HG02759 (cell line): ENCODE data around the gene P2RX4.
A peak's percentile ranks its signal among the peaks of the same experiment; 100 is the strongest.
"Not testable (repeated sequence)": the region's sequence is repeated elsewhere in the genome, so short reads cannot be mapped to it uniquely, and the experiment has no call there.

Experiments used
- ATAC-seq: cut with Tn5 transposase; IDR thresholded peaks from one replicate; pipeline ENCODE4 v1.9.1; 2021; ENCODE audit warnings: mild to moderate bottlenecking, moderate library complexity; ENCODE audit not compliant: unreplicated experiment

The P2RX4 gene

DNA sequence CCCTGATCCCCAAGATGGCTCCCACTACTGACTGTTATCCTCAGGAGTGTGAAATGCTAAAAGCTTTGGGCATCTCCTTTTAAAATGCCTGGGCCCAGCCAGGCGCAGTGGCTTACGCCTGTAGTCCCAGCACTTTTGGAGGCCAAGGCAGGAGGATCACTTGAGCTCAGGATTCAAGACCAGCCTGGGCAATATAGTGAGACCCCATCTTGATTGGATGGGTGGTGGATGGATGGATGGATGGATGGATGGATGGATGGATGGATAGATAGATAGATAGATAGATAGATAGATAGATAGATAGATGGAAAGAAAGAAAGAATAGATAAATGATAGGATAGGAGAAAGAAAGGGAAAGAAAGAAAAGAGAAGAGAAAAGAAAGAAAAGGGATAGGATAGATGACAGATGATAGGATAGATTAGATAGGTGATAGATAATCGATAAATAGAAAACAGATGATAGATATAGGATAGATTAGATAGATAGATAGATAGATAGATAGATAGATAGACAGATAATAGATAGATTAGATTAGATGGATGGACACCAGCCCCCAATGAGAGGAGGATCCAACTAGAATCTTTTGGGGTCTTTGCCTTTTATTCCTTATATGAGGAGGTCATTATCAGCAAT lies 9.5 kb downstream of the P2RX4 start:
- no peak for ATAC-seq

- ATAC-seq = no peak
Observed at GRCh38 chr12:121222847-121223246, 12.9 kb downstream of the P2RX4 start.

- no peak for ATAC-seq
Observed at GRCh38 chr12:121223292-121224285, 13.7 kb downstream of the P2RX4 start.

DNA sequence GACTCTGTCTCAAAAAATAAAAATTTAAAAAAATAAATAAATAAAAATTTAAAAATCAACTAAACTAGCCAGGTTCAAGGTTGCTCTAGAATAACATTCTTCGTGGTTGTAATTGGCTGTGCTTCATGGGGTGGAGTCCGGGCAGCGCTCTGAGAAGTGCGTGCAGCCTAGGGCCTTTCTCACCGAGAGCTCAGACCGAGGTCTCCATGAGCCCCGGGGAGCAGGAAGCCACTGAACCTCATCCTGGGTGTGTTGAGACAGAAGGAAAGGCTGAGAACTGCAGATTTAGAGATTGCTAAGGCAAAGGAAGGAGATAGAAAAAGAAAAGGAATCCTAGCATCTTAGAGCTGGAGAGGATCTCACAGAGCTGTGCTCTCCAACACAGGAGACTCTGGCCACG lies 14.7 kb downstream of the P2RX4 start:
- no peak for ATAC-seq

DNA sequence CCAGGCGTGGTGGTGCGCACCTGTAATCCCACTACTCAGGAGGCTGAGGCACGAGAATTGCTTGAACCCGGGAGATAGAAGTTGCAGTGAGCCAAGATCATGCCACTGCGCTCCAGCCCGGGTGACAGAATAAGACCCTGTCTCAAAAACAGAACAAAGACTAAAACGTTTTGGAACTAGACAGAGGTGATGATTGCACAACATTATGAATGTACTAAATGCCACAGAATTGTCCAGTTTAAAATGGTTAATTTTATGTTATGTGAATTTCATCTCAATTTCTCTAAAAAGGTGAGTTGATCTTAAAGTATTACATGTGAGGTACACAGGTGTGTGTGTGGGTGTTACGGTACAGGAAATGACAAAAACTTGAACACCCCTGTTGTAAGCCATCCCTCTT lies 16.5 kb downstream of the P2RX4 start:
- ATAC-seq = no peak

DNA sequence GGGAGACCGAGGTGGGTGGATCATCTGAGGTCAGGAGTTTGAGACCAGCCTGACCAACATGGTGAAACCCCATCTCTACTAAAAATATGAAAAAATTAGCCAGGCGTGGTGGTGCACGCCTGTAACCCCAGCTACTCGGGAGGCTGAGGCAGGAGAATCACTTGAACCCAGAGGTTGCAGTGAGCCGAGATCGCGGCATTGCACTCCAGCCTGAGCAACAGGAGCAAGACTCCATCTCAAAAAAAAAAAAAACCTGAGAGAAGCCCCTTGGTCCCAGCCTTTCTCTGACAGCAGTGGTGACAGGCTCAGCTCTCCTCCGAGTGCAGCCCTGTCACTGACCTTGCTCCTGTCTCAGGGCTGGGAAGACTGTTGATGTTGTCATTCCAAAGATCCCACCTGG lies 16.9 kb downstream of the P2RX4 start:
- ATAC-seq = peak; percentile 7

- ATAC-seq = peak; percentile 73
Observed at GRCh38 chr12:121227294-121227693, 17.4 kb downstream of the P2RX4 start.

- no peak for ATAC-seq
Observed at GRCh38 chr12:121228919-121229665, 19.2 kb downstream of the P2RX4 start.

DNA sequence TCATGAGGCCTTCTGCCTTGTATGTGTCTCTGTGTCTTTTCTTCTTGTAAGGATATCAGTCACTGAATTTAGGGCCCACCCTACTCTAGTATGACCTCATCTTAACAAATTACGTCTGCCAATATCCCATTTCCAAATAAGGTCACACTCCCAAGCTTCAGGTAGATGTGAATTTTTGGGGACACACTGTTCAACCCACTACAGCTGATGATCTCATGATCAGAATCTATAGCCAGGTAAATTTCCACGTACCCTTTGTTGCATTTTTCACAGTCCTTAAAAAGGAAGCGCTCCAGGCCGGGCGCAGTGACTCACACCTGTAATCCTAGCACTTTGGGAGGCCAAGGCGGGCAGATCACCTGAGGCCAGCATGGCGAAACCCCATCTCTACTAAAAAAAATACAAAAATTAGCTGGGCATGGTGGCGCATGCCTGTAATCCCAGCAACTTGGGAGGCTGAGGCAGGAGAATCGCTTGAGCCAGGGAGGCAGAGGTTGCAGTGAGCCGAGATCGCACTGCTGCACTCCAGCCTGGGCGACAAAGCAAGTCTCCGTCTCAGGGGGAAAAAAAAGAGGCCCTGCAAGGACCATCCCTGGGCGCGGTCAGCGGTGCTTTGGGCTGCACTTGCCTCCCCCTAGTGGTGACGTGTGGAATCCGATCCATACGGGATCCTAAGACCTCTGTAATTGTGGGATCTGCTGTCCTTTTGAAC lies 20.1 kb downstream of the P2RX4 start:
- ATAC-seq = not testable (repeated sequence)

GRCh38 chr12:121230538-121230907 lies 20.6 kb downstream of the P2RX4 start:
- no peak for ATAC-seq

- ATAC-seq = no peak
Observed at GRCh38 chr12:121232163-121232562, 22.2 kb downstream of the P2RX4 start.

GRCh38 chr12:121232977-121233627 lies 23.2 kb downstream of the P2RX4 start:
- ATAC-seq = no peak

DNA sequence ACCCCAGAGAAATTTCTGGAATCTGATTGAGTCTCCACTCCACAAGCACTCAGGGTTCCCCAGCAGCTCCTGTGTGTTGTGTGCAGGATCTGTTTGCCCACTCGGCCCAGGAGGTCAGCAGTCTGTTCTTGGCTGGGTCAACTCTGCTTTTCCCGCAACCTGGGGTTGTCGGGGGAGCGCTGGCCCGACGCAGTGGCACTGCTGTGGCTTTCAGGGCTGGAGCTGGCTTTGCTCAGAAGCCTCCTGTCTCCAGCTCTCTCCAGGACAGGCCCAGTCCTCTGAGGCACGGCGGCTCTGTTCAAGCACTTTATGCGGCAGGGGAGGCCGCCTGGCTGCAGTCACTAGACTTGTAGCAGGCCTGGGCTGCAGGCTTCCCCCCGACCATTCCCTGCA lies 23.7 kb downstream of the P2RX4 start:
- ATAC-seq = no peak

DNA sequence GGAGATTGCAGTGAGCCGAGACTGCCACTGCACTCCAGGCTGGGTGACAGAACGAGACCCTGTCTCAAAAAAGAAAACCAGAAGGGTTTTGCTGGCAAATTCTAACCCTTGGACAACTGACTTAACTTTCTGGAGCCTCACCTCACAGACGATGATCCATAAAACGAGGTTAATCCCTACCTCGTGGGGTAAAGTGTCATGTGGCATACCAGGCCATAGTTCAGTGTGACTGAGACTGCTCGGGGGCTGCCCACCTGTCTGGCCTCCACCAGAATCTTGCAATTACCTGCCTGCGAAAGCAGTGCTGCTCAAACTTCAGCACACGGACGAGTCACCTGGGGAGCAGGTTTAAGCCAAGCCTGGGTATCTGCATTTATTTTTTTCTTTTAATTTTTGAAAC lies 26.8 kb downstream of the P2RX4 start:
- ATAC-seq = no peak

DNA sequence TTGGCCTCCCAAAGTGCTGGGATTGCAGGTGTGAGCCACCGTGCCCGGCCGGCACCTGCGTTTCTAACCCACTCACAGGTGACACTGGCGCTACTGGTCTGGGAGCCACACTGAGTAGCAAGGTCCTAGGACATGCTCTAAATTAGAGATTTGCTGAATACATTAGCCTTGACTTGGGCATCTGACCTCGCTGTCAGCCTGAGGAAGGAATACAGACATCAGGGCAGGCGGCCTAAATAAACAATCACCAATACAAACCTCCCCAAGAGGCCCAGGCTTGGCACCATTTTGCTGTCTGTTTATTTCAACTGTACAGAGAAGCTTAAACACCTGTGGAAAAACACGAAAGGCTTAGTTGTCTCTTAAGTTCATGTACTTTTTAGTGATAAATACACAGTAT lies 27.5 kb downstream of the P2RX4 start:
- ATAC-seq = no peak

GRCh38 chr12:121238086-121238485 lies 28.2 kb downstream of the P2RX4 start:
- ATAC-seq = no peak

- no peak for ATAC-seq
Observed at GRCh38 chr12:121238604-121239350, 28.8 kb downstream of the P2RX4 start.

DNA sequence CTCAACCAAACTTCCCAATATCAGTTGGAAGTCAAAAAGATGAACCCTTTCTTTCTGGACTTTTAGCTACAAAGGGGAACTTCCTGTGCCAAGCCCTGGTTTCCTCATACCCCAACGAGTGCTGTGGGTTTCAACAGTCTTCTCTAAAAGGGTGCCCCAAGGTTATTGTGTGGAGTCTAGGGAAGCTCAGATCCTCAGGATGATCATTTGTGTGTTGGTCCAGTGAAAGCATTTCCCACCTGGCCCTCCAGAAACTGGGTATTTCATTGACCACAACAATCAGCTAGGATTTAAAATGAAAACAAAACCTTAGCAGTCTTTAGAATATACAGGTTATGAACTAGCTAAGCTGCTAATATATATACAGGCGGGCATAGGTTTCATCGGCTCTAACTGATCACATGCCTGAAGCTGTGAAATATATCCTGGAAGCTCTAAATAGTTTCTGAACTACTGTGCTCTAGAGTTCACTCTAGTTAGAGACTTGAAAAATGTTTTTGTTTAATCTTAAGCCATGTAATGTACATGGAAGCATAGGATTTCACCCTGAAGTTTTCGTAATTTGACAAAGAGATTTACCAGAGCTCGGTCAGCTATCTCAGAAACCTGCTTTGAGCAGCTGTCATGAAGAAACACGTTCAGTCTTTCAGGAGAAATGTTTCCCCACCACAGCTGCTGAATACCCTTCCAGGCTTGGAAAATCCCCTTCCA lies 29.6 kb downstream of the P2RX4 start:
- ATAC-seq = no peak

DNA sequence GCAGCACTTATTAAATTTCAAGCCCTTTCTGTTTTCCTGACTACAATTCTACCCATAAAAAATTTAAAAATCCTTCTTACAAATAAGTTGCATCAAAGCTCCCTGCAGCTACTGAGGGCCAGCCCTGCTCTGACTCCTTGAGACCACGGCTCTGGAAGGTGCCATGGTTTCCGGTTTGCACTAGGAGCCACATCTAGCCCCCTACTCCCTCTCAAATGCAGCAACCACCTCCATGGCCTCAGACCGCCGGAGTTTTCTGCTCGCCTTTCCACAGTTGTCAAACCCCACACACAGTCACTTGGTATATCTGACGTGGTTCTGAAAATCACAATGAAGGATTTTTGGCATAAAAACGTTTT lies 30.1 kb downstream of the P2RX4 start:
- ATAC-seq = no peak
